AG04449 (cell line): ENCODE results near the gene ANO2.
"Not testable (repeated sequence)": the region's sequence is repeated elsewhere in the genome, so short reads cannot be mapped to it uniquely, and the experiment has no call there.

ENCODE experiments used
- CTCF ChIA-PET: fragments of 350-600 bp; formaldehyde crosslinking; extraction: SDS; loops from one replicate; lab custom pipeline; 2021; ENCODE audit warnings: antibody characterized with exemption; lab: Yijun Ruan, JAX
- POLR2A ChIA-PET: fragments of 400-600, 350-600 bp; formaldehyde crosslinking; extraction: SDS; loops from one replicate; lab custom pipeline; 2020; ENCODE audit warnings: antibody characterized with exemption, inconsistent platforms; lab: Yijun Ruan, JAX
- DNase-seq: peaks from one replicate; pipeline ENCODE4 v3.0.0-alpha.2; 2010; ENCODE audit warnings: low read depth, low spot score
- H3K4me3 ChIP-seq: 2 replicates; pipeline ENCODE4 v1.5.1; 2011; ENCODE audit warnings: low read depth, mild to moderate bottlenecking, control low read depth, low read length
- TF ChIP-seq, protein P1 (sequence below): IDR thresholded peaks from one replicate; pipeline ENCODE4 v1.5.1; 2011; ENCODE audit warnings: mild to moderate bottlenecking, moderate library complexity, low read length, control low read depth, inconsistent platforms; ENCODE audit not compliant: insufficient read depth; ENCODE audit errors: missing control alignments

Gene ANO2

DNA sequence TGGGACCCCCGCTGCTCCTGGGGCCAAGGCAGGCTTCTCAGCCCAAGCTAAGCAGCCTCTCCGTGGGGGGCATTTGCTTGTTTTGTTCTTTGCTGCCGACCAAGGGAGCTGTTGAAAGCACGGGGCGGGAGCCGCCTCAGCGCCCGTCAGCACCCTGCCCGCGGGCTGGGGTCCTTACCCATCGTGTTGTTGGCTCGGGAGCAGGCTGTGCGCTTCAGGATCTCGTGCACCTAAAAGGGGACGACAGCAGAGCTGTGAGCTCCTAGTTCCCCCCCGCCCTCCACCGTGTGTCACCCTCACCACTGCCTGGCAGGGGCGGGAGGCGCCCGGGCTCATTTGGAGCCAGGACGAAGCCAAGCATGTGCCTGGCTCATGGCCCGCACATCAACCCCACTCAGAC, 117.5 kb downstream of the ANO2 start:
- POLR2A ChIA-PET, result no interaction called here
- no peak for DNase-seq
- H3K4me3 ChIP-seq, result no peak overlapping the region
- TF ChIP-seq, protein P1, sequence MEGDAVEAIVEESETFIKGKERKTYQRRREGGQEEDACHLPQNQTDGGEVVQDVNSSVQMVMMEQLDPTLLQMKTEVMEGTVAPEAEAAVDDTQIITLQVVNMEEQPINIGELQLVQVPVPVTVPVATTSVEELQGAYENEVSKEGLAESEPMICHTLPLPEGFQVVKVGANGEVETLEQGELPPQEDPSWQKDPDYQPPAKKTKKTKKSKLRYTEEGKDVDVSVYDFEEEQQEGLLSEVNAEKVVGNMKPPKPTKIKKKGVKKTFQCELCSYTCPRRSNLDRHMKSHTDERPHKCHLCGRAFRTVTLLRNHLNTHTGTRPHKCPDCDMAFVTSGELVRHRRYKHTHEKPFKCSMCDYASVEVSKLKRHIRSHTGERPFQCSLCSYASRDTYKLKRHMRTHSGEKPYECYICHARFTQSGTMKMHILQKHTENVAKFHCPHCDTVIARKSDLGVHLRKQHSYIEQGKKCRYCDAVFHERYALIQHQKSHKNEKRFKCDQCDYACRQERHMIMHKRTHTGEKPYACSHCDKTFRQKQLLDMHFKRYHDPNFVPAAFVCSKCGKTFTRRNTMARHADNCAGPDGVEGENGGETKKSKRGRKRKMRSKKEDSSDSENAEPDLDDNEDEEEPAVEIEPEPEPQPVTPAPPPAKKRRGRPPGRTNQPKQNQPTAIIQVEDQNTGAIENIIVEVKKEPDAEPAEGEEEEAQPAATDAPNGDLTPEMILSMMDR, result no peak
- CTCF ChIA-PET, result no interaction called here

DNA sequence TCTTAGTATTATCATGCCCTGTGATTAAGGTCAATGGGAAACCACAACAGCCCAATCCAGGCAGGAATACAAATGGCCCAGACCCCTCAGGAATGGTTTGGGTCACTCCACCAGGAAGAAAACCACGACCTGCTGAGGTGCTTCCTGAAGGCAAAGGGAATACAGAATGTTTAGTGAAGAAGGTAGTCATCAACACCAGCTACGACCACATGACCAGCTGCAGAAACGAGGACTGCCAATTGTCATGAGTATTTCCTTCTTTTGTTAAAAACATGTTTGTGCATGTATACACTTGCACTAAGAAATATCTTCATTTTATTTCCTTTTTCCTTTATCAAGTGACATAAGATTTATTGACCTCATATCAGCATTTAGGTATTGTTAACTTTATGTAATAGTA, 119.3 kb downstream of the ANO2 start:
- CTCF ChIA-PET, DNase-seq, POLR2A ChIA-PET, H3K4me3 ChIP-seq: not testable (repeated sequence)

DNA sequence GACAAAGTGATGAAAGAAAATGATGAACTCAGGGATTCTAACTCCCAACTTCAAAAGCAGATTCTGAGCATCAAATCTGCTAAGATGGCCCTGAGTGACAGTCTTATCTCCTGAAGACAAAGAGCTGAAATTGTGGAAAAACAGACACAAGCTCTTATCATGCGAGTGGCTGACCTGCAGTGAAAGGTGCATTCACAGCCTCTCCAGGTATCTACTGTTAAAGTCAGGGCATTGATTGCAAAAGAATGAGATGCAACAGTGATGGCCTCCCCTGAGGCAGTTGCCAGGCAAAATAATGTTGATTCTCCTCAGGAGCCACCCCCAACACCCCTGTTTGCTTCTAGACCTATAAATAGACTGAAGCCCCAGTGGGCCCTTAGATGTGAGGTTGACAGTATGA, 126.2 kb downstream of the ANO2 start:
- POLR2A ChIA-PET, H3K4me3 ChIP-seq, DNase-seq, CTCF ChIA-PET: not testable (repeated sequence)

DNA sequence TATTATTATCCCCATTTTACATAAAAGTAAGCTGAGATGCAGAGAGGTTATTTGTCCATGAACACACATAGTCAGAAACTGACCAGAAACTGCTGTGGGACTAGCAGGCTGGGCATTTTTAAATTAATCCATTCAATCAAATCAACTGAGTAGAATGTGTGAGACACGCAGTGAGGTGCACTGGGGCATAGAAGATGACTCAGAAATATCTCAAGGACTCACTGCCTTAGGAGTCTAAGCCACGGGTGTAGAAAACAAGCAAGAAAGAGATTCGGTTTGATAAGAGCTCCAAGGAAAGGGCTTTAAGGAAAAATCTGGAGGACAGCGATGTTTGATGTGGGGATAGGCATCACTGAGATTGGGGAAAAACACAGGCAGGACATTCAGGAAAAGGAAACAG, 127.8 kb downstream of the ANO2 start:
- no peak overlapping the region for H3K4me3 ChIP-seq
- POLR2A ChIA-PET, result no interaction called here
- CTCF ChIA-PET, result no interaction called here
- no peak for DNase-seq
- TF ChIP-seq, protein P1, result no peak

DNA sequence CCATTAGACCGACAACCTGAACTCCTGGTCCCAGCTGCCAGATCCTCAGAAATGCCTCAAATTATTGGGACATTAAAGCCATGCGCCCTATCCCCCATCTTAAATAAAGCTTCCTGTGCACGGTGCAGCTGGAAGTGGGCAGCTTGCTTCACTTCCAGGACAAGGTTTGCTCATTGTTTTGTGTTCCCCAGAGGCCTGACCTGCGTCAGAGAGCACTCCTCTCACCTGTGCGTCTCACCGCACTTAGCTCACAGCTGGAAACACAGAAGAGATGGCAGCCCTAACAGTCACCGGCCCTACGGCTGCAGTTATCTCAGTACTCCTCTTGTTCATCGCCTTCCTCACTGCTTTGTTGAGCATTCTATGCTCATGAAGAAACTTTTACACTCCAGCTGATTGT, 135.5 kb downstream of the ANO2 start:
- no peak for DNase-seq
- no peak overlapping the region for H3K4me3 ChIP-seq
- ChIA-PET CTCF (interaction anchor here (1.4 to 2.3 kb wide), 3 partner anchors 13 to 381 kb away, joined by 3 to 12 read pairs (median 4); no protein-coding TSS in a partner anchor), POLR2A (interaction anchor here (0.9 kb wide), 1 partner anchor 374 kb away, joined by 4 read pairs; no protein-coding TSS in a partner anchor)
- TF ChIP-seq, protein P1, result no peak

DNA sequence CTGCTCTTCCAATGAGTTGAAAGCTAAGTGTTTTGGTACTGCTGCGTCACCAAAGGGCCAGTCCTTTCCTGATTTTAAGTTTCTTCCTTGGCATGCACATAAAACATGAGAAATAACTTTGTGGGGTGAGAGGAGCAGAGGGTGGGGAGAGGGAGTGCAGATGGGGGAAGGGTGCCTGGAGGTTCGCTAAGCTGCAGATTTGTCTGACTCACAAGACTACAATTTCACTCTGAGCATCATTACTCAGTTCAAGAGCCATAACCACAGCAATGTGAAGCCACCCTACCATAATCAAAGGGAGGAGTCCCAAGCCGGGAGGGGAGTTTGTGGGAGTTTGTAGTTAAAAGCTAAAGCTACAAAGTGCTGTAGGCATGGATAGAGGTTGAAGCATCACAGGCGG, 136.1 kb downstream of the ANO2 start:
- DNase-seq, result peak; percentile 85
- POLR2A ChIA-PET, result interaction anchor here (0.9 kb wide), 1 partner anchor 374 kb away, joined by 4 read pairs; no protein-coding TSS in a partner anchor
- no peak overlapping the region for H3K4me3 ChIP-seq
- CTCF ChIA-PET, result interaction anchor here (1.4 to 2.3 kb wide), 3 partner anchors 12 to 381 kb away, joined by 3 to 12 read pairs (median 4); no protein-coding TSS in a partner anchor
- TF ChIP-seq, protein P1, result no peak

DNA sequence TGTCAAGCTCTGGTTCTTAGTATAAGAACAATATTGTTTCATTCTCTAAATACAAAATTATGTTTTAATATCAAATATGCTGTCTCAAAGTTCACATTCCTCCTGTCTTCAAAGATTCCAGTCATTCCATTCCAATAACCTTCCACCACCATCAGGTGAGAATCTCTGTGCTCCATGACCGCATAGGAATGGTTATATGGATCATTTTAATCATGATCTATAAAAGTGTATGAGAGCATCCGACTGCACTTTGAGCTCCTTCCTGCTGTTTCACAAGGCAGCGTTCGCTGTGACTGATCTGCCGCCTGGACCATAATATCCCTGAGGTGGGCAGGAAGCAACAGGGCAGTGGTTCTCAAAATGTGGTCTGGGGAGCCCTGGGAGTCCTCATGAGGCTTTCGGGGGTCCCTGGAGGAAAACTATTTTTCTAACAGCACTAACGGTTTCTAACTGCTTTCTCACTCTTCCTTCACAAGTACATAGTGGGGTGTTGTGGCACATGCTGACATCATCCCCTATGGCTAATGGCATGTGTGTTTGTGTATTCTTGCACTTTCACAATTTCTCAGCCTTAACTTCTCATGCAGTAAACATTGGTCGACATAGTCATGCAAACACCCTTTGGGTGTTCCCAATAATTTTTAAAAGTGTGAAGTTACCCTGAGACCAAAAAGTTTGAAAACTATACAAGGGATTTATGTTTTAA, 137.4 kb downstream of the ANO2 start:
- ChIA-PET POLR2A (no interaction called here), CTCF (interaction anchor here (0.7 to 1.6 kb wide), 3 partner anchors 12 to 159 kb away, joined by 3 to 4 read pairs (median 3); no protein-coding TSS in a partner anchor)
- H3K4me3 ChIP-seq, result no peak overlapping the region
- TF ChIP-seq, protein P1, result no peak
- no peak for DNase-seq
